Head of caudate nucleus (tissue), 42 donors: ENCODE results near the gene CAMK1G.

Experiments used
- DNase-seq, 42 donors: peaks; one replicate each; pipeline versions ENCODE4 v3.0.0 to v3.0.0-alpha.2; 2020 to 2021; ENCODE audit warnings: mixed read lengths in 7 of 42
- intact Hi-C: fragments of 100-400 bp; cut with DNase I; formaldehyde crosslinking; loops from one replicate; pipeline ENCODE4 v1.15.0; 2022

Gene CAMK1G

GRCh38 chr1:209583408-209583807, at the start of gene CAMK1G:
Gene CAMK1G, plus strand, starts transcription at chr1:209583714. Its CDS starts 11,270 bp downstream, at chr1:209594984.
- intact Hi-C loops = no loop called here
- peak in 40 of 42 donors; percentile 14 to 88 (median 60) for DNase-seq

GRCh38 chr1:209534496-209535250, 48.8 kb upstream of the CAMK1G start:
- intact Hi-C loops = no loop called here
- DNase-seq = no peak

DNA sequence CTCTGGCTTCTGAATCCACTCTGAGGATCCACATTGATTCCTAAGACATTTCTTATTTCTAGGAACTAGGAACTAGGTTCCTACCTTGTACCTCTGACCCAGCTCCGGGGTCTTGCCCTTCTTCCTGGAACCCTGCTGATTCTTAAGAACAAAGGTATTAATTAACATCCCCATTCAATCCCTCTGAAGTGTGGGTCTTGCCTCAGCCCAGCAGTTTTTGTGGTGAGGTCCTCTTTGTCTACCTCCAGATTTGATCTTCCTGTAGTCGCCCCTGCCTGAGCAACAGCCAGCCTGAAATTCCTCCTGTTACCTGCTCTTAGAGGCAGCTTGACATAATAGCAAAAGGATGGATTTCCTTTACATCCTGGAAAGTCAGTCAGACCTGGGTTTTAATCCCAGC, 46.7 kb upstream of the CAMK1G start:
- intact Hi-C loops = no loop called here
- DNase-seq = no peak

DNA sequence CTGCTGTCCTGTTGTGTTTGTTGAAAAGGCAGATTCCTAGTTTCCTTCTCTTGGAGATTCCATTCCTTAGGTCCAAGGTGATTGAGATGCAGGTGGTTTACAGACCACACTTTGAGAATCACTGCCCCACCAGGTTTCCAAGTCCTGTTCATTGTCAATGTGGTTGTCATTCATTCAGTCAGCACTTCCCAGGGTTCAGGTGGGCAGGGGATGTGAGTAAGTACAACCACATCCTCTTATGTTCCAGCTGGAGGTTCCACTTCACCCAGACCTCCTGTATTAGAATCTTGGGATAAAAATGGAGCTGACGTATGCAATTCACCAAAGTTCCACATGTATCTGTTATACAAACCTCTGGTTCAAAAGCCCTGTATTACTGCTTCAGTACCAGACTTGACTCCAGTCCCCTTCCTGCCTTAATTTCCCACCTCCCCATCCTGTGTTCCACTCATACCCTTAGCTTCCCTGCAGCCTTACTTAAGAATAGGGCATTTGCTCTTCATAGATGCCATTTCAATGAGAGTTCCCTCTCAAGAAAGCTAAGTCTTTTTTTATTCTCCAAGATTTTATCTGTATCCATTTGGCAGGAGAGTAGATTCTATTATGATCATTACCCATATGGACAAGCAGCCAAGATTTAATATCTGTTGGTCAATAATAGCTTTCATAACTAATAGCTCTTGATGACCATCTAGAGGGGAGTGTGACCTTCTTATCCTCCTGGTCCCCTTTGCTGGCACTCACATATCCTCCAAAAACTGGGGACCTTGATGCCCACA, 46.0 kb upstream of the CAMK1G start:
- intact Hi-C loops = no loop called here
- DNase-seq = no peak

DNA sequence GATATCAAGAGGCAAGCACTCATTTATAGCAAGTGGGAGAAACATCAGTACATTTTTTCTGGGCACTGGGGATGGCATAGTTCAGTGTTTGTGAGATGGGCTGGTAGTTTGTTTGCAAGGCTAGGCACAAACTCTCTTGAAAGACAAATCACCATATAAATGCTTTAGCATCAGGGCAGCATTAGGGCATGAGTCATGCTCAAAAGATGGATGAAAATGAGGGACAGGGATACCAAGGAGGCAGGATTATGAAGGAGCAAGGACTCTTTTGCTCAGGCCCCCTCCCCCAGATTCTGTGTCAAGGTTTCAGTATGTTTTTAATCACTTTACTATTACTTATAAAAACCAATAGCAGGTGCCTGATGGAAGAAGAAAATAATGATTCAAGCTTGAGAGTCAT, 43.9 kb upstream of the CAMK1G start:
- intact Hi-C loops = no loop called here
- no peak for DNase-seq

GRCh38 chr1:209542585-209542984, 40.9 kb upstream of the CAMK1G start:
- DNase-seq = no peak
- intact Hi-C loops = no loop called here

GRCh38 chr1:209544098-209544497, 39.4 kb upstream of the CAMK1G start:
- intact Hi-C loops = no loop called here
- peak in 15 of 42 donors; percentile 13 to 48 (median 24) for DNase-seq

- no peak for DNase-seq
- intact Hi-C loops = no loop called here
These were observed 38.1 kb upstream of the CAMK1G start for GRCh38 chr1:209545423-209545822.

DNA sequence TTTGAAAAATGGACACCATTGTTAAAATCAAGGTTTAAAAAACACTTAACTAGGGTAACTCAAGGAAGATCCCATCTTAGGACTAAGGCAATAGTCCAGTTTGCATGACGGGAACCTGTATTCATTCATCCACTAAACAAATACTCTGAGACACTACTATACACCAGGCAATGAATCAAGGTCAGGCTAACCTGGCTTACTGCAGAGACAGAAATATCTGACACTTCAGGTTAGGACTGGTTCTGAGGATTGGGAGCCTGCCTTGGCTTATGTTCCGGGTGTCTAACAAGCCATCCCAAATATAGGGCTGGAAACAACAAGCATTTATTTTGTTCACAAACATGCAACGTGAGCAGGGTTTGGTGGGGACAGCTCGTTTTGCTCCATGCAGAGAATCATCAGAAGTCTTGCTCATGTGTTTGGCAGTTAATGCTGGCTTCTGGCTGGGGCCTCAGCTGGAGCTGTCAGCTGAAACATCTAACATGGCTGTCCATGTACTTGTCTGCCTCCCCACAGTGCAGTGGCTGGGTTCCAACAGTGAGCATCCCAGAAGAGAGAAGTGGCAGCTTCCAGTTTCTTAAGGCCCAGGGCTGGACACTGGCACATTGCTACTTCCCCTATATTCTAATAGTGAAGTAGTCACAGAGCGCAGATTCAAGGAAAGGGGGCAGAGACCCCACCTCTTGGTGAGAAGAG, 37.0 kb upstream of the CAMK1G start:
- DNase-seq = peak in 12 of 42 donors; percentile 3 to 40 (median 16)
- intact Hi-C loops = no loop called here

- intact Hi-C loops = no loop called here
- no peak for DNase-seq
These were observed 35.9 kb upstream of the CAMK1G start for GRCh38 chr1:209547626-209548025.

- intact Hi-C loops = no loop called here
- no peak for DNase-seq
These were observed 33.9 kb upstream of the CAMK1G start for GRCh38 chr1:209549443-209550205.

DNA sequence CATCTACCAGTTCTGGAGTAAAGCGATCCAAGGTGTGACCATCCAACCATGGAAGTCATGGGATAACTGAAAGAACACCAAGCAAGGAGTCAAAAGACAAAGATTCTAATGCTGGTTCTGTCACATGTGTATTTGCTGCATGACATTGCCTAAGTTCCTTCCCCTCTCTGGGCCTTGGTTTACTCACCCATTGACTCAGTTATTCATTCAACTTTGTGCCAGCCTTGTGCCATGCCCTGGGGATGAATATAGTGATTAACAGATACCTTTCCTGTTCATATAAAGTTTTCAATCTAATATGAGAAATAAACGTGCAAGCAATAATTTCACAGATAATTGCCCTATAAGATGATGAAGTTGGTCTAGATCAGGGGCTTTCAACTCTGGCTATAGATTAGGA, 33.0 kb upstream of the CAMK1G start:
- intact Hi-C loops = no loop called here
- DNase-seq = no peak

- intact Hi-C loops = no loop called here
- DNase-seq = no peak
These were observed 30.9 kb upstream of the CAMK1G start for GRCh38 chr1:209552406-209553264.

GRCh38 chr1:209554761-209555611, 28.5 kb upstream of the CAMK1G start:
- intact Hi-C loops = no loop called here
- no peak for DNase-seq

- DNase-seq = no peak
- intact Hi-C loops = no loop called here
These were observed 27.3 kb upstream of the CAMK1G start for GRCh38 chr1:209556162-209556690.

GRCh38 chr1:209557221-209557620, 26.3 kb upstream of the CAMK1G start:
- no peak for DNase-seq
- intact Hi-C loops = no loop called here

- intact Hi-C loops = no loop called here
- no peak for DNase-seq
These were observed 23.0 kb upstream of the CAMK1G start for GRCh38 chr1:209560529-209560928.
